AML-193 (cell line): ENCODE measurements around the gene NDRG4.

Experiments used
- DNase-seq, 2 experiments: peaks; one replicate each; lab custom pipeline; 2025; lab: John Stamatoyannopoulos, UW

NDRG4 gene

GRCh38 chr16:58499615-58500351, at the start of gene NDRG4:
TSS of gene NDRG4 (plus strand) at chr16:58500143. CDS start at chr16:58500249, 106 bp downstream.
- DNase-seq: no peak

GRCh38 chr16:58450590-58450989, 49.4 kb upstream of the NDRG4 start:
- DNase-seq: no peak

- no peak for DNase-seq
Measured at GRCh38 chr16:58451265-58451689, 48.7 kb upstream of the NDRG4 start.

GRCh38 chr16:58451945-58452401, 48.0 kb upstream of the NDRG4 start:
- no peak for DNase-seq

- DNase-seq: no peak
Measured at GRCh38 chr16:58452640-58453039, 47.3 kb upstream of the NDRG4 start.

- DNase-seq: no peak
Measured at GRCh38 chr16:58454178-58454577, 45.8 kb upstream of the NDRG4 start.

- no peak for DNase-seq
Measured at GRCh38 chr16:58454856-58455255, 45.1 kb upstream of the NDRG4 start.

GRCh38 chr16:58455750-58456149, 44.2 kb upstream of the NDRG4 start:
- DNase-seq: no peak

GRCh38 chr16:58456193-58456592, 43.8 kb upstream of the NDRG4 start:
- no peak for DNase-seq

GRCh38 chr16:58458606-58459343, 41.2 kb upstream of the NDRG4 start:
- DNase-seq: no peak

GRCh38 chr16:58459344-58460218, 40.4 kb upstream of the NDRG4 start:
- no peak for DNase-seq

- DNase-seq: no peak
Measured at GRCh38 chr16:58460219-58460610, 39.7 kb upstream of the NDRG4 start.

GRCh38 chr16:58461056-58461455, 38.9 kb upstream of the NDRG4 start:
- DNase-seq: no peak

- no peak for DNase-seq
Measured at GRCh38 chr16:58461640-58462039, 38.3 kb upstream of the NDRG4 start.

GRCh38 chr16:58462089-58462488, 37.9 kb upstream of the NDRG4 start:
- no peak for DNase-seq

- DNase-seq: no peak
Measured at GRCh38 chr16:58462499-58462996, 37.4 kb upstream of the NDRG4 start.

- no peak for DNase-seq
Measured at GRCh38 chr16:58462997-58463941, 36.7 kb upstream of the NDRG4 start.

- no peak for DNase-seq
Measured at GRCh38 chr16:58464047-58464915, 35.7 kb upstream of the NDRG4 start.

GRCh38 chr16:58464916-58465731, 34.8 kb upstream of the NDRG4 start:
- DNase-seq: no peak
